GM18517 (cell line): Measurements from ENCODE around the gene ARMH3.
"Not testable (repeated sequence)": the region's sequence is repeated elsewhere in the genome, so short reads cannot be mapped to it uniquely, and the experiment has no call there.

Source experiments
- ATAC-seq: cut with Tn5 transposase; IDR thresholded peaks from one replicate; pipeline ENCODE4 v1.9.1; 2021; ENCODE audit warnings: mild to moderate bottlenecking, moderate library complexity; ENCODE audit not compliant: unreplicated experiment

Gene ARMH3

GRCh38 chr10:101987136-101987535 lies 68.8 kb downstream of the ARMH3 start:
- no peak for ATAC-seq

DNA sequence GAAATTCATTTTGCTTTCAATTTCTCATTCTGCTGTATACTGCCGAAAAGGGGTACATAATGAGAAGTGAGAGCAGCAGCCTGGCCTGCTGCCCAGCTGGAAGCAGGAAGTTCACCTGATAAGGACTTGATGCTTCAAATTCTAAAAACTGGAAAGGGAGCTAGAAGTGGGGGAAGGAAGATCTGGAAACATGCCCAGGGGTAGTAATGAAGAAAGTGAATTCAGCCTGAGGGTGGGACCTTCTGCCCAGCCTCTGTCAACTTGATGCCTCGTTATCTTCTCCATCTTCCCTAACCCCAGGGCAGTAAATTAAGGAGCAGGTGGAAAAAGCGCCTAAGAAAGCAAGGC lies 69.4 kb downstream of the ARMH3 start:
- no peak for ATAC-seq

- not testable (repeated sequence) for ATAC-seq
These were observed 75.3 kb downstream of the ARMH3 start for GRCh38 chr10:101980677-101981076.

GRCh38 chr10:101974091-101974971 lies 81.6 kb downstream of the ARMH3 start:
- ATAC-seq = no peak

- ATAC-seq = no peak
These were observed 83.2 kb downstream of the ARMH3 start for GRCh38 chr10:101972761-101973160.

DNA sequence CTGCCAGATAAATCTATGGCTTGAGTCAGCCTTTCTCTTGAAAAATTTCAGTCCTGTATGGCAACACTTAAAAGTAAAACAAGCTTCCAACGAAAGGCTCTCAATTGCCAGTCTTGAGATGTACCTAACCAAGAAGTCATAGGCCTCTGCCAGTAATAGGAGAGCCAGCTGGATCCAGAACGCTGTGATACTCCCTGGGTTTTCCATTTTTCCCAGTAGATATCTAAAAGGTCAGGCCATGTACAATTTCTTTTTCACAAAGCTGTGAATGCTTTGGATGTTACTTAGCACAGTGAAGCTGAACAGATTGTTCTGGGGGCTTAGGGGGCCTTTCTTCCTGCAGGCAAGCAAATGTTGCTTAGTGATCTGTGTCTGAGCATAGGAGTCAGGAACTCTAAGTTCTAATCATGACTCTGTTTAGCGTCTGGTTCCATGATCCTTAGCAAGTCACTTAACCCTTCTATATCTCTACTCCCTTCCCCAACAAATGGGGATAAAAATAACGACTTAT lies 86.5 kb downstream of the ARMH3 start:
- ATAC-seq = no peak

DNA sequence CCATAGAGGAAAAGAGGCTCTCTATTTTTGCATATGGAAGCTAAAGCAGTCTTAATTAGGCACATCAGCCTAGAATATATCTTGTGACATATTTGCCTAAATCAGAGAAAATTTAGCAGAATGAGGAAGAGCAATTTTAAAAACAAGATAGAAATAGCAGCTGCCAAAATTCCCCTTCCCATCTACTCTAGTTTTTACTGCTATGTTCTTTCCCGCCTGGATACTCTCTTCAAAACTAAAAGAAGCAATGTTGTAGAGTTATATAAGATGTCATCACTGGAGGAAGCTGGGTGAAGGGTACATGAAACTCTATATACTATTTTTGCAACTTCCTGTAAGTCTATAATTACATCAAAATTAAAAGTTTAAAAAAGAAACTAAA lies 87.0 kb downstream of the ARMH3 start:
- ATAC-seq = no peak

DNA sequence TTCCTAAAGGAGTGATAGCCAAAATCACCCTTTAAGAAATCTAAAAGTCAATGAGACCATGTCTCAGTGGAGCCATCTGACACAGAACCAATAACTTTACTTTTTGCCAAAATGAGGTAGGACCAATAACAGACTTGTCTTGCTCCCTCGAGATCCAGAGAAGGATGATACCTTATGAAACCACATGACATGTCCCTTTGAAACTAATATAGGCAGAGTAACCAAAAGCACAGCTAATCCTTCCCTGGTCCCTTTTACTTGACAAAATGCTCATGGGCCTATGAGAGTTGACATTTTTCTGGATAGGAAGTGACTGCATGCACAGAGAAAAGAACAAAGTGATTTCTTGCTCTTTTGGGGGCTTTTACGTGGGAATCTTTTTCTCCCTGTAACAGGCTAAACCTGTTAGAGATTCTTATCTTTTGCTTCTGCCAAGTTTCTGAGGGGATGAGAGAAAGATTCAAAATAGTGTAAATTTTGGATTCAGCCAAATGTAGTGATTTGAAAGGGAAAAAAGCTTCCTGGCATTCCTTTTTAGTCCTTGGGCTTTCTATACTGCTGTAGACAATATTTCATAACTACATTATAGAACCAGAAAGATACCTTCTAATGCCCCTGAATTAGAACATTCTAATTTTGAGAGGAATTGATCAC lies 87.6 kb downstream of the ARMH3 start:
- no peak for ATAC-seq

DNA sequence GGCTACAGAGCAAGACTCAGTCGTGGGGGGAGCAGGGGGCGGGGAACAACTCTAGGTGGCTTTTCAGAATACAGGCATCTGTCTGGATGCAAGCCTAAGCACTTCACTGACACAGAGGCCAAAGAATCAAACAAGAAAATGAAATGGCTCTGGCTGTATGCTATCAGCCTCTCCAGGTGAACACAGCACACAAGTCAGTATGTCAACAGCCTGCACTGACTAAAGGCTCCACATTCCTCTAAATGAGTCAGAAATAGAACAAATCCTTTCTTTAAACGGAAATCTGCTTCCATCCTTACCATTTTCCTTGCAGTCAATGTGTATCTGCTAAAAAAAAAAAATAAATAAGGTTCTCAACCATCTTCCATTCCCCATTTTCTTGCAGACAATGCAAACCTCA lies 88.3 kb downstream of the ARMH3 start:
- no peak for ATAC-seq

DNA sequence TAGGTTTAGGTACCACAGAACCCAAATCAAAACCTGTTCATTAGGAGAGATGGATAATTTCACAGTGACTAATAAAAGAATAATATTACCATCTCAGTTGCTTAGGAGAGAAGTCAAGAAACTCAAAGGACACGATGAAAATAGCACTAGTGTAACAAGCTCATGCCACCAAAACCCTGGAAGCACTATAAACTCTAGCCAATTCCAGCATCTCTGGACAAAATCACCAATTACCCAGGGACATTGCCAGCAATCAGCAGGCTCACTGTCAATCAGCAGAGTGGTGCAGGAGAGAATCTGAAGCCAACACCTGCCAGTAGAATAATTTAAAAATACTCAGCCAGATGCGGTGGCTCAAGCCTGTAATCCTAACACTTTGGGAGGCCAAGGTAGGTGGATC lies 88.9 kb downstream of the ARMH3 start:
- no peak for ATAC-seq

DNA sequence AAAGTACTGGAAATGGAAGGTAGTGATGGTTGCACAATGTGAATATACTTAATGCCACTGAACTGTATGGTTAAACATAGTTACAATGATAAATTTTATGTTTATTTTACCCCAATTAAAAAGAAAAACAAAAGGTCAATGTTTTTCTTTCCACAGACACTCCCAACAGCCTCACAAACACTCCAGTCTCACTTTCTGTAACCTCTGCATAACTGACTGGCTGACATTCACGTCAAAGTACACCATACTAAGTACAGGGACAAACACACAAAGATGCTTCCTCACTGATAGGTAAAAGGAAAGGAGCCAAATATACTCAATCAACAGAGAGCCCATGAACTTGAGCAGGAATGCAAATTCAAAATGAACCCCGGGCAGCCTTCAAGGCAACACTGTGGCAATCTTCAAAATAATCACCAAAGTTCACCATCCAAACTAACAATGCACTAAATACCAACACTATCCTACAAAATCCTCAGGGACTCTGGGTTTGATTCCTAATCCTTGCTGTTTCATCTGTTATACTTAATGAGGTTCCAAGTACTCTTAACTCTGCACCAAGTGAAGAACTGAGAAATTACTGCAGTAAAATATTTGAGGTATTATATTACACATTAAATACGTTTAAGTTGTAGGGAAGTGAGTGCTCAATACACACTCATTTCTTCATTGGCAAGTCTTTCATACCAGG lies 90.8 kb downstream of the ARMH3 start:
- no peak for ATAC-seq

GRCh38 chr10:101961591-101962498 lies 94.1 kb downstream of the ARMH3 start:
- no peak for ATAC-seq

DNA sequence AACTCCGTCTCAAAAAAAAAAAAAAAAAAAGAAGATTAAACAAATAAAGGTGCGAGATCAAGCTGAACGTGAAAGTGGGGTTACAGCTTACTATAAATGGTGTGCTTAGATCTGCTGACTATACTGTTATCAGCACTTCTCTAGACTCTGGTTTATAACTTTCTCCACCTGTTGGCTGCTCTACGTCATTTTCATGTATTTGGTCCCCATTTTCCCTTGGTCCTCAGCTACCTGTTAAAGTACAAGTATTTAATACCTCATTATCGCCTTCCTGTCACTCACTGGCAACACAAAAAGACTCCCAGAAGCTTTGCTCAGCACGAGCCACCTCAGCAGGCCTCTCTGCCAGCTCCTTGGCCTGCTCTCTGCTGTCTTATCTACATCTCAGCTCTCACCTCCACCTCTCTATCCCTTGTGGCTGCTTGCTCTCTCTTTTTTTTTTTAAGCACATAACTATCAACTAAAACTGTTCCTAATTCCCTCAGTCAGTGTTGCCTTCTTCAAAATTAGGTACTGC lies 95.0 kb downstream of the ARMH3 start:
- ATAC-seq = no peak

DNA sequence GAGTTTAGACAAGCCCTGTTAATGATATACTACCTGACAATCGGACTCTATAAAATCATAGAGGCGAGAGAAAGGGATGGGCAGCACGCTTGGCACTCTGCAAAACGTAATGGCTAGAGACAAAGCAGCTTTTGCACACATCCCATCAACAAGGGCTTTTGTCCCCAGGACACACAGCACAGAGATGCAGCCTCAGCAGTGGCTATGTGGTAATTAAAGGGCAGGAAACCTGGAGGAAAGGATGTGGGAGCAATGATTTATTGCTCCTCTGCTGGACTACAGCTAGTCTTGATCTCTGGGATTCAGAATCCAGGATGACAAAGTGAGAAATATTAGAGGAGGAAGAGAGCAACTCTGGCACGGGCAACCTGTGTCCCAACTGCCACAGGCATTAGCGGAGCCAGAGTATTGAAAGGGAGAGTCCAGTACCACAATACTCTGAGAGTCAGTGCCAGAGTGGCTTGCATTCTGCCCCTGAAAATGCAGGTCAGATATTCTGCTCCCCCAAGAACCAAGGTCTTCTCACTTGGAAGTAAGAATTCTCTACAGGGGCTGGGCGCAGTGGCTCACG lies 96.5 kb downstream of the ARMH3 start:
- ATAC-seq = no peak

DNA sequence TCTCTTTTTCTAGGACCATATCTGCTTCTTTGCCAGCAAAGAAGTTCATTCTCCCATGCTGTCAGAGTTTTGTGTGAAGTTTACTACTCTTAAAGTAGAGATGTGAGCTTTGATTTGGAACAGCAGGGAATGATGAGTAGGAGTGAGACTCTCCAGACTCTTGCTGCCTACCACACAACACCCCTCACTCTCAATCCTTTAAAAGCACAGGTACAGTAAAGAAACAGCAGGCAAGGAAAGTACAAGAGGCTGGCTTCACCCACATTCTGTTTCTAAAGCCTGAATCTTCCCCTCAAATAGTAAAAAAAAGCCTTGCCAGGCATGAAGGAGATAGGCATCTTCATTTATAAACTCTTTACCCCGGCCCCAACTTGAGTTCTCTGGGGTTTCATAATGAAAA lies 97.3 kb downstream of the ARMH3 start:
- ATAC-seq = no peak

GRCh38 chr10:101956898-101957297 lies 99.1 kb downstream of the ARMH3 start:
- ATAC-seq = no peak

DNA sequence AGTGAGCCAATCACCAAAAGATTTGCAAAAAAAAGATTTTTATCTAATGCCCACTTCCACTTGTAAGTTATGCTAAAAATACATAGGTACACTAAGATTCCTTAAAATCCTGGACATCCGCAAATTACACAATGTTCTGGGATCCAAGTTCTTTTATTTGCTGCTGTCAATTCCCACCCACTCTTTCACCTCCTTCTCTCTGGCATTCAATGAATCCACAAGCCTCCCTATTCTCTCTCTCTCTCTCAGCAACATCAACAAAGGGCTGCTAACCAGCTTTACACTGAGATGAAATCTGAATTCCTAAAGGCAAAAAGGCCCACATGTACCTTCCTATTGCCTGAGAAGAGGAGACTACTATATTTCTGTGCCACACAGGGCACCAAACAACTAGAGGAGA lies 99.9 kb downstream of the ARMH3 start:
- no peak for ATAC-seq

DNA sequence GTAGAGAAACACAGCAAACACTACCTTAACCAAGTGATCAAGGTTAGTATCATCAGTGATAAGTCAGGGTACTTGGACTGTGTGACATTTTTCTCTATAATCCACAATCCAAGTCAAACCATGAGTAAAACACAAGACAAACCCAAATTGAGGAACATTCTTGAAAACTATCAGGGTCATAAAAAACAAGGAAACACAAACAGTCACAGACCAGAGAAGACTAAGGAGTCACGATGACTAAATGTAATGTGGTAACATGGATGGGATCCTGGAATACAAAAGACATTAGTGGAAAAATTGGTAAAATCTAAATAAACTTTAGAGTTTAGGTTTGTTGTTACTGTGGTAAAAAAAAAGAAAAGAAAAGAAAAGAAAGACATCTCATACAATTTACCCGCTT lies 103.8 kb downstream of the ARMH3 start:
- ATAC-seq = no peak

- ATAC-seq = no peak
These were observed 105.8 kb downstream of the ARMH3 start for GRCh38 chr10:101950213-101950612.

DNA sequence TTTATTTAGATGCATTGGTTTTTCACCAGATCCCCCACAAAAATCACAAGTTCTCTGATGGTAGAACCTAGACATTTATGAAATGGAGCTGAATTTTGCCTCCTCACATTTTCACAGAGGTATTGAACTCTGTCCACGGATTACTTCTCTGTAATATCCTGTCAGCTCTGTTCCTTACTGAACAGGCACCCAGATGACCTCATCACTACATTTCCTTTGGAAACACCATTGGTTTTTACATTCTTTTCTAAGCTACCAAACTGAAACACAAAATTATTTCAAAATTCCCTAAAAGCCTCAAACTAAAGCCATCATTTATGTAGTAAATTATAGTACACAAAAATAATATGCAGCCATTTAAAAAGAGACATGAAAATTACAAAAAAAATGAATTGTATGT lies 114.1 kb downstream of the ARMH3 start:
- ATAC-seq = no peak
